Heart left ventricle (tissue), 16 donors: ENCODE data around the gene GIPC3. TPM values are rescaled to one million over a fixed set of nuclear protein-coding genes. Genes with fewer than 3 reads are reported as not detected.
A peak's percentile ranks its signal among the peaks of the same experiment; 100 is the strongest.

Source experiments
- ATAC-seq, 4 donors: fragments of 200-7000 bp; cut with Tn5 transposase; one replicate each; pipeline ENCODE4 v1.9.1; 2020 to 2022; ENCODE audit warnings: moderate library complexity in 4 of 4, mild to moderate bottlenecking in 3 of 4, moderate number of reproducible peaks in 1 of 4
- DNase-seq, 5 donors: peaks; one replicate each; pipeline ENCODE4 v3.0.0-alpha.2; 2020
- H3K27ac ChIP-seq, 12 donors: fragments of 200-600 bp; sonication (generic) in 4 of 12; one replicate each; pipeline versions ENCODE4 v1.5.0 to v1.8.0; 2016 to 2022; ENCODE audit warnings: mild to moderate bottlenecking in 2 of 12
- H3K27me3 ChIP-seq, 9 donors: fragments of 200-600 bp; sonication (generic) in 2 of 9; one replicate each; pipeline versions ENCODE4 v1.5.1 to v1.8.0; 2016 to 2022; ENCODE audit warnings: mild to moderate bottlenecking in 3 of 9
- H3K36me3 ChIP-seq, 9 donors: fragments of 200-600 bp; sonication (generic) in 2 of 9; one replicate each; pipeline versions ENCODE4 v1.5.0 to v1.8.0; 2018 to 2022; ENCODE audit warnings: mild to moderate bottlenecking in 2 of 9
- H3K4me1 ChIP-seq, 12 donors: fragments of 200-600 bp; sonication (generic) in 4 of 12; one replicate each; pipeline versions ENCODE4 v1.5.0 to v1.8.0; 2016 to 2022; ENCODE audit warnings: mild to moderate bottlenecking in 3 of 12
- H3K4me3 ChIP-seq, 12 donors: fragments of 200-600 bp; sonication (generic) in 4 of 12; one replicate each; pipeline versions ENCODE4 v1.5.0 to v1.8.0; 2017 to 2022; ENCODE audit warnings: mild to moderate bottlenecking in 9 of 12, moderate library complexity in 4 of 12
- H3K9me3 ChIP-seq, 12 donors: fragments of 200-600 bp; sonication (generic) in 4 of 12; one replicate each; pipeline versions ENCODE4 v1.5.0 to v1.8.0; 2016 to 2022; ENCODE audit warnings: mild to moderate bottlenecking in 1 of 12
- CTCF ChIP-seq, 12 donors: fragments of 200-600 bp; sonication (generic) in 4 of 12; IDR thresholded peaks; one replicate each; pipeline versions ENCODE4 v1.5.0 to v1.8.0; 2018 to 2022; ENCODE audit warnings: antibody characterized with exemption in 12 of 12, mild to moderate bottlenecking in 5 of 12
- POLR2A ChIP-seq, 2 donors: fragments of 450-650 bp; IDR thresholded peaks; one replicate each; pipeline ENCODE4 v1.6.1; 2017; ENCODE audit warnings: antibody characterized with exemption in 2 of 2, mild to moderate bottlenecking in 2 of 2, moderate library complexity in 2 of 2
- WGBS, 4 donors: extraction: QIAGEN DNeasy Blood & Tissue Kit in 2 of 4; methylation state at CpG; one replicate each; pipeline versions ENCODE4 v1.1.5 to v1.1.7; 2013 to 2018; 5-methylcytosine and 5-hydroxymethylcytosine counted together
- intact Hi-C, 10 donors: fragments of 100-400 bp; cut with DNase I; formaldehyde crosslinking; loops; one replicate each; pipeline versions ENCODE4 v1.11.1 to v1.14.2; 2022
- polyA plus RNA-seq, 2 donors: library from polyadenylated mRNA; stranded (reverse); fragments of 200-250 nt; gene quantifications; one replicate each; pipeline ENCODE4 v1.2.3, GENCODE V29; 2013
- total RNA-seq, 9 donors: library from RNA; depleted of rRNA in 2 of 9; stranded (reverse); fragments of >200 nt in 2 of 9; fragmentation: NEBNext Ultra II Directional in 3 of 9; extraction: Animal tissue kit (Norgen Biotek cat#: 25700) in 3 of 9; gene quantifications; one replicate each; pipeline versions ENCODE4 v1.1.0 to v1.2.4, GENCODE V29; 2016 to 2023
- donor health status: ischemic (EF 13 %, LVEDD 7.1; RV severe dilation, severe dysfunction).
- donor health status: healthy with polysubstance abuse.
- donor health status: DM: no; HTN: yes; CAD: no.
- donor health status: DM: no; HTN: no; CAD: no.
- donor health status: ischemic (EF 25% LVEDD 6.9; RV normal size, moderate dysfunction).
- donor health status: ischemic (EF 25% LVEDD 5.7; RV mildly dilated, moderate dysfunction).
- donor health status: healthy.
- donor health status: DM: yes; HTN: yes; CAD: no.
- donor health status: ischemic (EF 35%, LVEDD 5.7; RV mildly dilated, moderate dysfunction).
- donor health status: nonischemic (EF 11% LVEDD 7.7; RV severe dilation, severe dysfunction).
- donor health status: DM: yes; HTN: yes; CAD: no.
- donor health status: PGD.
- donor health status: ischemic (EF 29% LVEDD 5.4; RV normal size, mild dysfunction).
- donor health status: nonischemic (EF 23%, LVEDD 6.1; RV moderate dilation, normal function).

GIPC3 gene
- total and polyA plus RNA-seq, 11 donors, result 1.00 to 3.3 (median 2.0) TPM

- peak in 1 of 5 donors; percentile 33 for DNase-seq
- Histone ChIP-seq H3K9me3 (no peaks in the 10 kb centered on the region), H3K4me3 (no peak overlapping the region), H3K27ac (no peak overlapping the region), H3K27me3 (no peaks in the 10 kb centered on the region), H3K36me3 (peaks cover 0 to 70% (median 25%) of the 10 kb centered on the region in 9 donors), H3K4me1 (peaks cover 0 to 17% (median 6%) of the 10 kb centered on the region in 12 donors)
- 91 to 97% (median 94%) methylated on average over 14 to 26 of the region's 26 CpGs for WGBS, 4 donors
- no peak for ATAC-seq
- TF ChIP-seq POLR2A (IDR thresholded peaks at IDR 0.05) (no peak), CTCF (IDR thresholded peaks at IDR 0.05) (no peak)
- intact Hi-C loops, result loop anchor here in 8 of 10 donors (5.0 to 10.0 kb wide), 7 partner anchors 33 to 313 kb away; partner anchors contain the start of genes MFSD12 (in 3 of the 8) and HMG20B (in 1 of the 8)
Measured at GRCh38 chr19:3615524-3616135, 30.4 kb downstream of the GIPC3 start.

- no peaks in the 10 kb centered on the region for H3K27me3 ChIP-seq
- peak in 2 of 4 donors; percentile 23 to 73 for ATAC-seq
- peak overlapping the region in 9 of 12 donors; percentile 13 to 51 (median 30) for H3K4me3 ChIP-seq
- H3K4me1 ChIP-seq, result peaks cover 0 to 17% (median 6%) of the 10 kb centered on the region in 12 donors
- intact Hi-C loops, result loop anchor here in 8 of 10 donors (5.0 to 10.0 kb wide), 7 partner anchors 35 to 315 kb away; partner anchors contain the start of genes MFSD12 (in 3 of the 8) and HMG20B (in 1 of the 8)
- peaks cover 0 to 68% (median 24%) of the 10 kb centered on the region in 9 donors for H3K36me3 ChIP-seq
- H3K27ac ChIP-seq, result peak overlapping the region in 9 of 12 donors; percentile 31 to 70 (median 42)
- H3K9me3 ChIP-seq, result no peaks in the 10 kb centered on the region
- 50 to 57% (median 54%) methylated on average over 17 to 19 of the region's 19 CpGs for WGBS, 4 donors
- DNase-seq, result peak in 1 of 5 donors; percentile 74
- TF ChIP-seq POLR2A (IDR thresholded peaks at IDR 0.05) (peak in 1 of 2 donors; percentile 25), CTCF (IDR thresholded peaks at IDR 0.05) (no peak)
Measured at GRCh38 chr19:3617463-3617862, 32.2 kb downstream of the GIPC3 start.

- 37 to 57% (median 46%) methylated on average over 11 to 31 of the region's 31 CpGs for WGBS, 4 donors
- Histone ChIP-seq H3K27ac (peak overlapping the region in 9 of 12 donors; percentile 19 to 70 (median 49)), H3K36me3 (peaks cover 0 to 68% (median 24%) of the 10 kb centered on the region in 9 donors), H3K27me3 (no peaks in the 10 kb centered on the region), H3K9me3 (no peaks in the 10 kb centered on the region), H3K4me3 (peak overlapping the region in 10 of 12 donors; percentile 2 to 51 (median 30)), H3K4me1 (peaks cover 0 to 17% (median 6%) of the 10 kb centered on the region in 12 donors)
- peak; percentile 92 to 98 (median 96) for TF ChIP-seq CTCF (IDR thresholded peaks at IDR 0.05)
- peak in 1 of 2 donors; percentile 13 for TF ChIP-seq POLR2A (IDR thresholded peaks at IDR 0.05)
- peak; percentile 72 to 86 (median 73) for DNase-seq
- intact Hi-C loops, result loop anchor here in 9 of 10 donors (1.0 to 10.0 kb wide), 12 partner anchors 31 to 316 kb away; partner anchors contain the start of genes MFSD12 (in 3 of the 9), GIPC3 (in 1 of the 9) and HMG20B (in 1 of the 9)
- ATAC-seq, result peak; percentile 55 to 90 (median 78)
Measured at GRCh38 chr19:3618144-3618810, 33.0 kb downstream of the GIPC3 start.
